Hepatocyte (in vitro differentiated cells): ENCODE data around the gene MBLAC1.

Experiments used
- CTCF ChIP-seq: fragments of 200-600 bp; sonication (generic); IDR thresholded peaks from 2 replicates; pipeline ENCODE4 v1.5.1; 2016; ENCODE audit warnings: antibody characterized with exemption, mild to moderate bottlenecking; ENCODE audit not compliant: poor library complexity
- EZH2 ChIP-seq: fragments of 200-600 bp; sonication (generic); IDR thresholded peaks from 2 replicates; pipeline ENCODE4 v1.6.1; 2016; ENCODE audit warnings: antibody characterized with exemption, mild to moderate bottlenecking, borderline replicate concordance
- EZH2phosphoT487 ChIP-seq: fragments of 200-600 bp; sonication (generic); IDR thresholded peaks from one replicate; pipeline ENCODE4 v1.6.1; 2018; ENCODE audit warnings: antibody characterized with exemption, mild to moderate bottlenecking, low read depth, moderate library complexity; ENCODE audit not compliant: unreplicated experiment, severe bottlenecking

- TF ChIP-seq CTCF (no peak), EZH2 (no peak), EZH2phosphoT487 (no peak)
These were observed 33.7 kb upstream of the MBLAC1 start for GRCh38 chr7:100093054-100093453.
